HL-60 (cell line): ENCODE results near the gene CLPX.

Source experiments
- DNase-seq, 2 experiments: peaks; one replicate each; pipeline ENCODE4 v3.0.0-alpha.2; 2010 to 2020; ENCODE audit warnings: low read depth in 1 of 2, low spot score in 1 of 2
- H3K27ac ChIP-seq: fragments of 250-450 bp; sonication (Bioruptor Pico); replicated peaks from 2 replicates; pipeline ENCODE4 v1.5.1; 2020; ENCODE audit warnings: mild to moderate bottlenecking, moderate library complexity
- H3K27me3 ChIP-seq: fragments of 250-450 bp; sonication (Bioruptor Pico); 2 replicates; pipeline ENCODE4 v1.5.1; 2021; ENCODE audit warnings: mild to moderate bottlenecking, moderate library complexity; ENCODE audit not compliant: insufficient read depth, poor library complexity, severe bottlenecking
- H3K4me3 ChIP-seq: replicated peaks from 2 replicates; pipeline ENCODE4 v1.5.1; 2011; ENCODE audit warnings: mild to moderate bottlenecking, control low read depth, low read length; ENCODE audit not compliant: insufficient read depth
- CTCF ChIP-seq: IDR thresholded peaks from one replicate; pipeline ENCODE4 v1.5.1; 2011; ENCODE audit warnings: low read length, control low read depth, inconsistent platforms; ENCODE audit not compliant: insufficient read depth
- GABPA ChIP-seq: IDR thresholded peaks from 2 replicates; pipeline ENCODE4 v1.6.1; 2012; ENCODE audit warnings: low read depth
- POLR2AphosphoS5 ChIP-seq: IDR thresholded peaks from 2 replicates; pipeline ENCODE4 v1.6.1; 2012; ENCODE audit warnings: low read depth
- REST ChIP-seq: IDR thresholded peaks from 2 replicates; pipeline ENCODE4 v1.6.1; 2012; ENCODE audit warnings: low read depth; ENCODE audit not compliant: insufficient replicate concordance
- SPI1 ChIP-seq: IDR thresholded peaks from 2 replicates; pipeline ENCODE4 v1.6.1; 2012; ENCODE audit warnings: low read depth, mild to moderate bottlenecking, borderline replicate concordance

Gene CLPX

GRCh38 chr15:65115542-65115941 lies 69.6 kb downstream of the CLPX start:
- no peak for DNase-seq
- Histone ChIP-seq H3K4me3 (no peak overlapping the region), H3K27ac (no peak overlapping the region), H3K27me3 (no peaks in the 10 kb centered on the region)
- TF ChIP-seq CTCF (no peak), SPI1 (no peak), POLR2AphosphoS5 (no peak)

- Histone ChIP-seq H3K4me3 (no peak within 1 kb of the TSS), H3K27ac (no peak within 1 kb of the TSS), H3K27me3 (no peaks in the 10 kb centered on the region)
- no peak for DNase-seq
- no peak for TF ChIP-seq SPI1
- no peak for TF ChIP-seq GABPA
- no peak for TF ChIP-seq POLR2AphosphoS5
- TF ChIP-seq REST = no peak
- no peak for TF ChIP-seq CTCF
Observed at GRCh38 chr15:65115086-65115485, 70.1 kb downstream of the CLPX start, which contains the start of gene UBAP1L. Gene UBAP1L, minus strand, starts transcription at chr15:65115200. Its CDS starts 8,985 bp downstream, at chr15:65106215.

- Histone ChIP-seq H3K4me3 (no peak overlapping the region), H3K27ac (no peak overlapping the region), H3K27me3 (no peaks in the 10 kb centered on the region)
- TF ChIP-seq REST (no peak), SPI1 (no peak), CTCF (no peak), POLR2AphosphoS5 (no peak), GABPA (no peak)
- DNase-seq = no peak
Observed at GRCh38 chr15:65110676-65111292, 74.4 kb downstream of the CLPX start.

GRCh38 chr15:65106011-65106590 lies 79.0 kb downstream of the CLPX start:
- H3K27ac ChIP-seq = no peak overlapping the region
- H3K27me3 ChIP-seq = no peaks in the 10 kb centered on the region
- no peak for TF ChIP-seq CTCF
- TF ChIP-seq SPI1 = no peak
- no peak for TF ChIP-seq GABPA
- TF ChIP-seq REST = no peak
- no peak for TF ChIP-seq POLR2AphosphoS5
- H3K4me3 ChIP-seq = no peak overlapping the region
- DNase-seq = no peak
